Endothelial cell of umbilical vein (primary cell): ENCODE measurements around the gene FAM3D. TPM values are rescaled to one million over a fixed set of nuclear protein-coding genes. Genes with fewer than 3 reads are reported as not detected.

ENCODE experiments used
- BruUV-seq: library from RNA; stranded (reverse); fragments of 400-500 nt; replicated peaks from 2 replicates; lab custom pipeline; 2021; lab: Mats Ljungman, UMichigan
- CTCF ChIA-PET: fragments of 300-600, 350-600 bp; sonication (Branson Sonifier 250); formaldehyde crosslinking; loops from one replicate; lab custom pipeline; 2021; ENCODE audit warnings: antibody characterized with exemption, inconsistent platforms; lab: Charles Lee
- POLR2A ChIA-PET: fragments of 300-600, 350-600 bp; sonication (Branson Sonifier 250); formaldehyde crosslinking; loops from one replicate; lab custom pipeline; 2021; ENCODE audit warnings: antibody characterized with exemption, inconsistent platforms; lab: Charles Lee
- DNase-seq: peaks from one replicate; pipeline ENCODE4 v3.0.0-alpha.2; 2011; ENCODE audit warnings: low read depth, low spot score
- FAIRE-seq: peaks from 2 replicates; lab custom pipeline; 2011; peaks lifted over from hg19 to GRCh38; lab: Jason Lieb, UNC
- H2AFZ ChIP-seq: 2 replicates; pipeline ENCODE4 v1.6.0; 2012; ENCODE audit warnings: low read depth, low read length, control low read depth, inconsistent platforms
- H3K27ac ChIP-seq: 2 replicates; pipeline ENCODE4 v1.5.1; 2011; ENCODE audit warnings: low read depth, mild to moderate bottlenecking, control low read depth, low read length, moderate library complexity; ENCODE audit not compliant: insufficient read depth
- H3K27me3 ChIP-seq, 2 experiments: 2 replicates each; pipeline versions ENCODE4 v1.6.0 to v1.6.1; 2011; ENCODE audit warnings: low read length in 2 of 2, mixed read lengths in 1 of 2; ENCODE audit not compliant: control insufficient read depth in 2 of 2, insufficient read depth in 2 of 2
- H3K36me3 ChIP-seq, 2 experiments: 2 replicates in 1 of 2; 3 replicates in 1 of 2; pipeline ENCODE4 v1.5.1; 2011; ENCODE audit warnings: low read length in 2 of 2, mild to moderate bottlenecking in 1 of 2, moderate library complexity in 1 of 2; ENCODE audit not compliant: control insufficient read depth in 2 of 2, insufficient read depth in 2 of 2; ENCODE audit errors: extremely low read depth in 1 of 2
- H3K4me1 ChIP-seq: 3 replicates; pipeline ENCODE4 v1.5.1; 2011; ENCODE audit warnings: mild to moderate bottlenecking, low read length; ENCODE audit not compliant: control insufficient read depth, insufficient read depth; ENCODE audit errors: extremely low read depth
- H3K4me2 ChIP-seq: 2 replicates; pipeline ENCODE4 v1.6.1; 2011; ENCODE audit warnings: low read length, control low read depth, mixed read lengths; ENCODE audit not compliant: insufficient read depth
- H3K4me3 ChIP-seq, 3 experiments: fragments of 200-600 bp in 1 of 3; sonication (generic), shearing (Covaris generic) in 1 of 3; replicated peaks in 1 of 3; 2 replicates each; pipeline ENCODE4 v1.5.1; 2011 to 2016; ENCODE audit warnings: control low read depth in 3 of 3, low read length in 3 of 3, mild to moderate bottlenecking in 2 of 3, inconsistent platforms in 1 of 3, low read depth in 1 of 3, moderate library complexity in 1 of 3; ENCODE audit not compliant: insufficient read depth in 1 of 3
- H3K79me2 ChIP-seq: 2 replicates; pipeline ENCODE4 v1.6.0; 2012; ENCODE audit warnings: low read length, inconsistent platforms; ENCODE audit not compliant: control insufficient read depth, insufficient read depth
- H3K9ac ChIP-seq: replicated peaks from 2 replicates; pipeline ENCODE3; 2011; ENCODE audit warnings: low read length, control low read depth; ENCODE audit not compliant: insufficient read depth; ENCODE audit errors: extremely low read depth
- H3K9me1 ChIP-seq: replicated peaks from 3 replicates; pipeline ENCODE4 v1.6.0; 2011; ENCODE audit warnings: mild to moderate bottlenecking, low read length; ENCODE audit not compliant: control insufficient read depth, insufficient read depth; ENCODE audit errors: extremely low read depth
- H3K9me3 ChIP-seq: replicated peaks from 2 replicates; pipeline ENCODE4 v1.5.1; 2012; ENCODE audit warnings: low read length, inconsistent platforms; ENCODE audit not compliant: control insufficient read depth, insufficient read depth
- H4K20me1 ChIP-seq: replicated peaks from 2 replicates; pipeline ENCODE3; 2011; ENCODE audit warnings: mild to moderate bottlenecking, low read length; ENCODE audit not compliant: control insufficient read depth, insufficient read depth; ENCODE audit errors: extremely low read depth
- EZH2 ChIP-seq: IDR thresholded peaks from 2 replicates; pipeline ENCODE4 v1.6.1; 2012; ENCODE audit warnings: borderline replicate concordance, low read depth, mild to moderate bottlenecking, moderate library complexity, low read length, inconsistent platforms; ENCODE audit not compliant: severe bottlenecking
- FOS ChIP-seq: IDR thresholded peaks from 2 replicates; pipeline ENCODE4 v1.6.1; 2011; ENCODE audit warnings: mild to moderate bottlenecking, low read length, moderate library complexity, borderline replicate concordance; ENCODE audit not compliant: insufficient read depth
- GATA2 ChIP-seq: IDR thresholded peaks from 2 replicates; pipeline ENCODE4 v1.7.0; 2011; ENCODE audit warnings: low read depth, mild to moderate bottlenecking, moderate library complexity, mixed read lengths, low read length; ENCODE audit not compliant: insufficient read length, insufficient read depth
- JUN ChIP-seq: IDR thresholded peaks from 2 replicates; pipeline ENCODE4 v1.6.1; 2011; ENCODE audit warnings: borderline replicate concordance, low read depth; ENCODE audit not compliant: insufficient read length, insufficient read depth
- MYC ChIP-seq: IDR thresholded peaks from one replicate; pipeline ENCODE4 v1.6.1; 2011; ENCODE audit warnings: mild to moderate bottlenecking, low read depth, low read length
- POLR2A ChIP-seq: IDR thresholded peaks from 2 replicates; pipeline ENCODE4 v1.6.1; 2012; ENCODE audit warnings: low read depth, mild to moderate bottlenecking, control low read depth, low read length
- POLR2AphosphoS5 ChIP-seq: IDR thresholded peaks from 2 replicates; pipeline ENCODE4 v1.6.1; 2012; ENCODE audit warnings: low read depth, mild to moderate bottlenecking, control low read depth, low read length, moderate library complexity; ENCODE audit not compliant: insufficient read depth
- dilution Hi-C: fragments of 300-500 bp; cut with MboI; formaldehyde crosslinking; loops from one replicate; pipeline ENCODE4 v1.15.0; 2019; ENCODE audit warnings: low sequenced_read_pairs; ENCODE audit not compliant: extremely low pct_ligation_motif_present
- intact Hi-C: fragments of 100-400 bp; cut with micrococcal nuclease; formaldehyde crosslinking; loops from one replicate; pipeline ENCODE4 v1.10.0; 2022
- polyA plus RNA-seq, 4 experiments: library from polyadenylated mRNA; depleted of rRNA in 3 of 4; stranded (reverse) in 3 of 4; unstranded in 1 of 4; fragments of >200 nt; gene quantifications; 2 replicates each; pipeline versions ENCODE4 v1.2.1 to v1.2.3, GENCODE V29; 2011 to 2012; ENCODE audit warnings: missing spikeins in 1 of 4
- total RNA-seq: library from RNA; stranded (reverse); gene quantifications from 2 replicates; pipeline ENCODE4 v1.2.3, GENCODE V29; 2021
- TF ChIP-seq, protein P1 (sequence below), 2 donors: IDR thresholded peaks; 1 replicate in 1 of 2; 2 replicates in 1 of 2; pipeline ENCODE4 v1.5.1; 2011; ENCODE audit warnings: low read length in 2 of 2, mild to moderate bottlenecking in 2 of 2, moderate library complexity in 2 of 2, control low read depth in 1 of 2, inconsistent platforms in 1 of 2, low read depth in 1 of 2; ENCODE audit not compliant: insufficient read depth in 1 of 2; ENCODE audit errors: extremely low read depth in 1 of 2
- TF ChIP-seq, protein P2 (sequence below): IDR thresholded peaks from 2 replicates; pipeline ENCODE4 v1.6.1; 2011; ENCODE audit not compliant: insufficient read depth, insufficient read length

Gene FAM3D
- total and polyA plus RNA-seq, 2 donors (not counting 3 experiments of a cell fraction or from before 2014, with no cell fraction given), result 0.12 TPM; not detected in 1

DNA sequence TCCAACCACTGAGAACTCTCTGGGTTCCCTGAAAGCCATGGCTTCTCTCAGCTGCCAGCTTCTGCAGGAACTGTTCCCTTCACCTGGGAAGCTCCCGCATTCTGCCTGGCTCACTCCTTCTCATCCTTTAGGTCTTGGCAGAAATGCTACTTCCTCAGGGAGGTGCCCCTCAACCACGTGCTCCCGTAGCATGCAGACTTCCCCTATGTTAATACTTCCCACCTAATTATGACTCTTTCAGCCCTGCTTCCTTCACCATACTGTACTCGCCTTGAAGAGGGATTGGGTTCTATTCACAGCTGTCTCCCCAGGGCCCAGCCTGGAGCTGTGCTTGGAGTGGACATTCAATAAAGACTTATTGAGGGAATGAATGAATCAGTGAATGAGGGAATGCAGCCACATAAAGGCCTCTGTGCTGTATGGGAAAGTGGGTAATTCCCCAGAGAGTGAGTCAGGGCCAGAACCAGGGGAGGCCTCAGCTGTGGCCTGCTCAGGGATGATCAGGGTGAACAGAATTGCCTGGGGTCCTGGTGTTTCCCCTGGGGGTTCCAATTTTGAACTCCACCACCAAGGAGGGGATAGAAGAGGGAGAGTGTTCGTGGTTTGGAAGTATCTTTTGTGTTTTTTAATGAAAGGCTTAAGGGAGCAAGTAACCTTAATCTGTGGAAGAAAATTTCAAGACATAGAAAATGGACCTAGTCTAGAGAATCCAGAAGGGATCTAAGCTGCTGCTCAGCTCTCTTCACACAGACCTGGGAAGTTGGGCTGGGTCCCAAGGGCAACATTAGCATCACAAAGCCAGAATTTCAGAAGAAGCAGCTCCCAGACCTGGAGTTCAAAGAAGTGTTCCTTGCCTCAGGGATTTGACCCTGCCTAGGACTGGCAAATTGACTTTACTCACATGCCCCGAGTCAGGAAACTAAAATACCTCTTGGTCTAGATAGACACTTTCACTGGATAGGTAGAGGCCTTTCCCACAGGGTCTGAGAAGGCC, 74.8 kb downstream of the FAM3D start:
- no TSS peak for BruUV-seq
- intact Hi-C loops (no loop called here), dilution Hi-C loops (no loop called here)
- Histone ChIP-seq H3K79me2 (no peaks in the 10 kb centered on the region), H3K9me3 (no peaks in the 10 kb centered on the region), H3K36me3 (no peaks in the 10 kb centered on the region), H3K27ac (no peak overlapping the region), H2AFZ (no peak overlapping the region), H4K20me1 (no peaks in the 10 kb centered on the region), H3K4me1 (no peaks in the 10 kb centered on the region), H3K4me3 (no peak overlapping the region), H3K9ac (no peak overlapping the region), H3K27me3 (peaks cover 13 to 14% of the 10 kb centered on the region in 2 experiments), H3K4me2 (no peak overlapping the region), H3K9me1 (no peaks in the 10 kb centered on the region)
- ChIA-PET CTCF (interaction anchor here (1.0 to 1.3 kb wide), 2 partner anchors 12 to 22 kb away, joined by 3 read pairs; no protein-coding TSS in a partner anchor), POLR2A (no interaction called here)
- DNase-seq, result no peak
- no peak for TF ChIP-seq FOS
- TF ChIP-seq, protein P1, sequence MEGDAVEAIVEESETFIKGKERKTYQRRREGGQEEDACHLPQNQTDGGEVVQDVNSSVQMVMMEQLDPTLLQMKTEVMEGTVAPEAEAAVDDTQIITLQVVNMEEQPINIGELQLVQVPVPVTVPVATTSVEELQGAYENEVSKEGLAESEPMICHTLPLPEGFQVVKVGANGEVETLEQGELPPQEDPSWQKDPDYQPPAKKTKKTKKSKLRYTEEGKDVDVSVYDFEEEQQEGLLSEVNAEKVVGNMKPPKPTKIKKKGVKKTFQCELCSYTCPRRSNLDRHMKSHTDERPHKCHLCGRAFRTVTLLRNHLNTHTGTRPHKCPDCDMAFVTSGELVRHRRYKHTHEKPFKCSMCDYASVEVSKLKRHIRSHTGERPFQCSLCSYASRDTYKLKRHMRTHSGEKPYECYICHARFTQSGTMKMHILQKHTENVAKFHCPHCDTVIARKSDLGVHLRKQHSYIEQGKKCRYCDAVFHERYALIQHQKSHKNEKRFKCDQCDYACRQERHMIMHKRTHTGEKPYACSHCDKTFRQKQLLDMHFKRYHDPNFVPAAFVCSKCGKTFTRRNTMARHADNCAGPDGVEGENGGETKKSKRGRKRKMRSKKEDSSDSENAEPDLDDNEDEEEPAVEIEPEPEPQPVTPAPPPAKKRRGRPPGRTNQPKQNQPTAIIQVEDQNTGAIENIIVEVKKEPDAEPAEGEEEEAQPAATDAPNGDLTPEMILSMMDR (IDR thresholded peaks at IDR 0.05; ENCODE audit: extremely low read depth in 1 of 2, insufficient read depth in 1 of 2, low read depth in 1 of 2, low read length in 2 of 2), result no peak
- no peak for TF ChIP-seq EZH2
- no peak for TF ChIP-seq MYC
- no peak for TF ChIP-seq JUN
- TF ChIP-seq POLR2A, result no peak
- TF ChIP-seq, protein P2, sequence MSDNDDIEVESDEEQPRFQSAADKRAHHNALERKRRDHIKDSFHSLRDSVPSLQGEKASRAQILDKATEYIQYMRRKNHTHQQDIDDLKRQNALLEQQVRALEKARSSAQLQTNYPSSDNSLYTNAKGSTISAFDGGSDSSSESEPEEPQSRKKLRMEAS, result no peak
- no peak for TF ChIP-seq POLR2AphosphoS5
- no peak for TF ChIP-seq GATA2
- FAIRE-seq, result no peak
